Left lung (tissue), 10 donors: Measurements from ENCODE around the gene NBL1. TPM values are rescaled to one million over a fixed set of nuclear protein-coding genes. Genes with fewer than 3 reads are reported as not detected.
A peak's percentile ranks its signal among the peaks of the same experiment; 100 is the strongest.

Source experiments
- ATAC-seq: fragments of 200-7000 bp; cut with Tn5 transposase; one replicate; pipeline ENCODE4 v1.9.1; 2020; ENCODE audit warnings: moderate library complexity
- DNase-seq, 4 donors: peaks; one replicate each; pipeline ENCODE4 v3.0.0-alpha.2; 2013 to 2020
- H3K27ac ChIP-seq, 2 donors: fragments of 200-600 bp; sonication (generic) in 1 of 2; one replicate each; pipeline versions ENCODE4 v1.5.0 to v1.8.0; 2020 to 2021
- H3K27me3 ChIP-seq, 2 donors: fragments of 200-600 bp; sonication (generic) in 1 of 2; one replicate each; pipeline versions ENCODE4 v1.5.0 to v1.8.0; 2020 to 2021
- H3K36me3 ChIP-seq, 2 donors: fragments of 200-600 bp; sonication (generic) in 1 of 2; one replicate each; pipeline versions ENCODE4 v1.5.0 to v1.8.0; 2020 to 2021
- H3K4me1 ChIP-seq, 2 donors: fragments of 200-600 bp; one replicate each; pipeline ENCODE4 v1.8.0; 2021
- H3K4me3 ChIP-seq, 2 donors: fragments of 200-600 bp; sonication (generic) in 1 of 2; one replicate each; pipeline versions ENCODE4 v1.5.0 to v1.8.0; 2020 to 2021; ENCODE audit warnings: mild to moderate bottlenecking in 1 of 2
- H3K9me3 ChIP-seq, 2 donors: fragments of 200-600 bp; sonication (generic) in 1 of 2; one replicate each; pipeline versions ENCODE4 v1.5.0 to v1.8.0; 2020 to 2021
- CTCF ChIP-seq, 2 donors: fragments of 200-600 bp; sonication (generic) in 1 of 2; IDR thresholded peaks; one replicate each; pipeline versions ENCODE4 v1.5.0 to v1.8.0; 2021; ENCODE audit warnings: antibody characterized with exemption in 2 of 2
- intact Hi-C, 2 donors: fragments of 100-400 bp; cut with DNase I; formaldehyde crosslinking; loops; one replicate each; pipeline versions ENCODE4 v1.11.2 to v1.14.2; 2022
- polyA plus RNA-seq, 6 donors: library from polyadenylated mRNA; unstranded; fragments of 120-200 nt; gene quantifications; one replicate each; pipeline ENCODE4 v1.2.1, GENCODE V29; 2013; ENCODE audit not compliant: insufficient read length in 6 of 6
- total RNA-seq, 2 donors: library from RNA; stranded (reverse); fragmentation: NEBNext Ultra II Directional; extraction: Animal tissue kit (Norgen Biotek cat#: 25700); gene quantifications; one replicate each; pipeline ENCODE4 v1.2.1, GENCODE V29; 2021
- donor health status: DM: no; HTN: yes; CAD: no.
- donor health status: DM: no; HTN: no; CAD: no.

The NBL1 gene
- total and polyA plus RNA-seq, 8 donors: 69.1 to 180 (median 89.6) TPM

DNA sequence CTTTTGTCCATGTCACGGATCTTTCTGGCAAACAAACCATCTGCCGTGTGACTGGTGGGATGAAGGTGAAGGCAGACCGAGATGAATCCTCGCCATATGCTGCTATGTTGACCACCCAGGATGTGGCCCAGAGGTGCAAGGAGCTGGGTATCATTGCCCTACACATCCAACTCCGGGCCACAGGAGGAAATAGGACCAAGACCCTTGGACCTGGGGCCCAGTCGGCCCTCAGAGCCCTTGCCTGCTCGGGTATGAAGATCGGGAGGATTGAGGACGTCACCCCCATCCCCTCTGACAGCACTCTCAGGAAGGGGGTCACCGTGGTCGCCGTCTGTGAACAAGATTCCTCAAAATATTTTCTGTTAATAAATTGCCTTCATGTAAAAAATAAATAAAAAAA is 35.9 kb upstream of the NBL1 start:
- peak overlapping the region in 1 of 2 donors; percentile 53 for H3K27ac ChIP-seq
- no peak for TF ChIP-seq CTCF (IDR thresholded peaks at IDR 0.05)
- ATAC-seq: no peak

DNA sequence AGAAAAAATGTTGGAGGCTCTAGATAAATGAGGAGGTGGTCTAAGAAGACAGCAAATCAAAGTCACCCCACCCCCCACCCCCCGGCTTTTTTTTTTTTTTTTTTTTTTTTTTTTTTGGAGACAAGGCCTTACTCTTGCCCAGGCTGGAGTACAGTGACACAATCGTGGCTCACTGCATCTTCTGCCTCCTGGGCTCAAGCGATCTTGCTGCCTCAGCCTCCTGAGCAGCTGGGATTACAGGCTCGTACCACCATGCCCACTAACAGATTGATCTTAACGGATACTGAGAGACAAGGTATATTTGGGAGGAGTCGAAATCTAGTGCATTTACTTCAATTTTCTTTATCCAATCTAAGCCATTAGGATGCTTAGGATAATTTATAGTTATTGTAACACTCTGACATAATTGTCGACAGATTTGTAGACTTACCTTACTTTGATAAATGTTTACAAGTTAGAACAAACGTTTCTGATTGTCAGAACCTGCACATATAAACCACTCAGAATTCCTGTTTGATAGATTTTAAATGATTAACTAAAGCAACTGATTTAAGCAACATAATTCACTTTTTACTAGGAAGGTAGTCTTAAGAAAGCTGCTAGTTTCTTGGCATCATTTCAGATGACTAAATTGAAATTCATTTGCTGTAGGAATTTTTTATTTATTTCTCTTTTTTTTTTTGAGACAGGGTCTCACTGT is 33.7 kb upstream of the NBL1 start:
- DNase-seq (no peak), ATAC-seq (no peak)
- H3K4me3 ChIP-seq: no peak overlapping the region

More for the DNA sequence above, 35.9 kb upstream of the NBL1 start:
- Histone ChIP-seq H3K27me3 (no peaks in the 10 kb centered on the region), H3K9me3 (no peaks in the 10 kb centered on the region), H3K36me3 (peaks cover 0 to 5% of the 10 kb centered on the region in 2 donors), H3K4me1 (peaks cover 3 to 38% of the 10 kb centered on the region in 2 donors), H3K4me3 (no peak overlapping the region)
- DNase-seq: no peak
- intact Hi-C loops: no loop called here

DNA sequence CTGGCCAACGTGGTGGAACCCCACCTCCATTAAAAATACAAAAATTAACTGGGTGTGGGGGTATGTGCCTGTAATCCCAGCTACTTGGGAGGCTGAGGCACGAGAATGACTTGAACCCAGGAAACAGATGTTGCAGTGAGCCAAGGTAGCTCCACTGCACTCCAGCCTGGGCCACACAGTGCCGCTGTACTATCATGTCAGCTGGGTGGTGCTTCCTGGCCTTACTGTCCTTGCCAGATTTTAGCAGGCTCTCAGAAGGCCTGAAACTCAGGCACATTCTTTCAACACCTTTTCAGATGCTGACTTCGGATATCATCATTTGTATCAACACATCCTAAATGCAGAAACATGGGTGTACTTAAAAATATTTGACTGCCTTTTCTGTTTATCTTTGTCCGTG is 31.6 kb upstream of the NBL1 start:
- Histone ChIP-seq H3K4me3 (no peak overlapping the region), H3K4me1 (peaks cover 5 to 13% of the 10 kb centered on the region in 2 donors), H3K36me3 (peaks cover 0 to 26% of the 10 kb centered on the region in 2 donors), H3K9me3 (no peaks in the 10 kb centered on the region), H3K27me3 (no peaks in the 10 kb centered on the region), H3K27ac (no peak overlapping the region)
- intact Hi-C loops: no loop called here
- no peak for ATAC-seq
- no peak for DNase-seq
- TF ChIP-seq CTCF (IDR thresholded peaks at IDR 0.05): no peak

More for the DNA sequence above, 33.7 kb upstream of the NBL1 start:
- H3K27me3 ChIP-seq: no peaks in the 10 kb centered on the region
- no peak for TF ChIP-seq CTCF (IDR thresholded peaks at IDR 0.05)
- H3K9me3 ChIP-seq: no peaks in the 10 kb centered on the region
- intact Hi-C loops: no loop called here
- H3K36me3 ChIP-seq: peaks cover 0 to 15% of the 10 kb centered on the region in 2 donors
- no peak overlapping the region for H3K27ac ChIP-seq
- peaks cover 3 to 33% of the 10 kb centered on the region in 2 donors for H3K4me1 ChIP-seq

- no peaks in the 10 kb centered on the region for H3K9me3 ChIP-seq
- H3K4me3 ChIP-seq: no peak overlapping the region
- H3K27me3 ChIP-seq: no peaks in the 10 kb centered on the region
- H3K4me1 ChIP-seq: peaks cover 5 to 6% of the 10 kb centered on the region in 2 donors
- no peak overlapping the region for H3K27ac ChIP-seq
- ATAC-seq (no peak), DNase-seq (no peak)
- H3K36me3 ChIP-seq: peaks cover 0 to 23% of the 10 kb centered on the region in 2 donors
- no peak for TF ChIP-seq CTCF (IDR thresholded peaks at IDR 0.05)
- intact Hi-C loops: no loop called here
Observed at GRCh38 chr1:19613171-19613703, 30.9 kb upstream of the NBL1 start.

DNA sequence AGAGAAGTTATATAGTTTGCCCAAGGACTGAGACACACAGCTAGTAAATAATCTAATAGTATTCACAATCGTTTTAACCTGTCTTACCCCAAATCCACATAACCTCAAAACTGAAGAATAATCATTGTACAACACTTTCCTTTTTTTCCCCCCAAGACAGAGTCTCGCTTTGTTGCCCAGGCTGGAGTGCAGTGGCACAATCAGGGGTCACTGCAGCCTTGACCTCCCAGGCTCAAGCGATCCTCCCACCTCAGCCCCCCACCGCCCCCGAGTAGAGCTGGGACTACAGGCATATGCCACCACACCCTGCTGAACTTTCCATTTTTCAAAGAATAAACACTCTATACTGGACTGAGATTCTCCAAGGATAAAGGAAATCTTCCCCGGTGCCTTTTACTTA is 28.7 kb upstream of the NBL1 start:
- H3K4me3 ChIP-seq: no peak overlapping the region
- DNase-seq: no peak
- intact Hi-C loops: no loop called here
- H3K4me1 ChIP-seq: peaks cover 4 to 12% of the 10 kb centered on the region in 2 donors
- no peak overlapping the region for H3K27ac ChIP-seq
- no peaks in the 10 kb centered on the region for H3K9me3 ChIP-seq
- peaks cover 0 to 21% of the 10 kb centered on the region in 2 donors for H3K36me3 ChIP-seq
- ATAC-seq: no peak
- TF ChIP-seq CTCF (IDR thresholded peaks at IDR 0.05): no peak
- no peaks in the 10 kb centered on the region for H3K27me3 ChIP-seq
